NCI-H1930 (cell line): ENCODE measurements around the gene NNMT.

Source experiments
- DNase-seq, 2 experiments: peaks; one replicate each; lab custom pipeline; 2025; lab: John Stamatoyannopoulos, UW

Gene NNMT

DNA sequence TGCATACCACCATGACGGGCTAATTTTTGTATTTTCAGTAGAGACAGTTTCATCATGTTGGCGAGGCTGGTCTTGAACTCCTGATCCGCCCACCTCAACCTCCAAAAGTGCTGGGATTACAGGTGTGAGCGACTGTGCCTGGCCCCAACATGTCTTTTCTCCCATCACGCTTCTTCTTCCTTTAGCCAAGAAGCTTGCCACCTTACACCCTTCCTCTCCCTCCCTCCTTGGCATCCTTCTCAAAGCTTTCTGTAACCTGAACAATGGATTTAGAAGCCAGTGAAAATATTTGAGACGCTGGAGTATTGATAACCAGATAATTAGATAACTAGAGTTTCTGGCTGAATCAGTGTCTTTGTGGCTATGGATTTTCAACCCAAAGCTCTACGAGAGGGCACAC, 11.3 kb upstream of the NNMT start:
- no peak for DNase-seq

DNA sequence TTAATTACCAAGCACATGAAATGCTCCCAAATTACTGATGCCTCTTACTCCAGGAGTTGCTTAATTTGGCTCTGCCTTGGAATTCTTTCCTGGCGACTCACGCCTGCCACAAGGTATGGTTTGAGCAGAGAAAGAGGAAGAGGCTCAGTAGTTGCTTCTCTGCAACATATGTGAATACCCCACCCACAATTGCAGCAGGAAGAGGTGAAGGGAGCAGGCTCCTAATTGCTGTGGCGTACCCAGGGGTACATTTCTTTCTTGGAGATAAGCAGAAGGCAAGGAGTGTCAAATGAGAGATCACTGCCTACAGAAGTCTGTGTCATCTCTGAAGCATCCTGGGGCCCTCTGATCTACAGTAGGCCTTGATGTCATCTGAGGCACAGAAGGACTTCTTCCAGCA, 10.6 kb upstream of the NNMT start:
- no peak for DNase-seq

DNA sequence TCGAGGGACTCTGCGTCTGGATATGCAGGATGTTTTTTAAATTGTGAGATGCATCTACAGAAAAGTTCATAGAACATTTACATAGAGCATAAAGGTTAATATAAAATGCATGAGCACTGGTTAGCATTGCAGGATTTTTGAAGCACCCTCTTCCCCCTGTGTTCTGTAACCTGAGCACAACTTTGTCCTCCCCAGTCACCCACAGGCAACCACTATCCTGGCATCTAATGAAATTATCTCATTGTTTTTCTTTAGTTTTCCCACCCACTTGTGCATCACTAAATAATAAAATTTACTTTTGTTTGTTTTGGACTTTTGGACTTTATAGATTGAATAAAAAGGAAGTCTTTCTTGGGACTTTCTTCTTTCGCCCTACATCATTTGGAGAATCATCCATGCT, 10.0 kb upstream of the NNMT start:
- no peak for DNase-seq

DNA sequence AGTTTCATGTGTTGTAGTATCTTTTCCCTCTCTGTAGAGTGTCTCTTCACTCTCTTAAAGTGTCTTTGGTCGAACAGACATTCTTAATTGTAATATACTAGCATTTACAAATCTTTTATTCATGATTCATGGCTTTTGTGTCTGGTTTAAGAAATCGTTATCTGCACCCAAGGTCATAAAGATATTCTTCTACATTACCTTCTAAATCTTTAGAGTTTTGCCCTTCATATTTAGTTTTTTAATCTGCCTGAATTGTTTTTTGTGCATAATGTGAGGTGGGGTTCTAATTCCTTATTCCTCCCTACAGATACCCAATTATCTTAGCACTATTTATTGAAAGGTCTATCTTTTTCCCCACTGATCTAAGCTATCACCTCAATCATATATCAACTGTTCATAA, 9.0 kb upstream of the NNMT start:
- DNase-seq, result no peak

DNA sequence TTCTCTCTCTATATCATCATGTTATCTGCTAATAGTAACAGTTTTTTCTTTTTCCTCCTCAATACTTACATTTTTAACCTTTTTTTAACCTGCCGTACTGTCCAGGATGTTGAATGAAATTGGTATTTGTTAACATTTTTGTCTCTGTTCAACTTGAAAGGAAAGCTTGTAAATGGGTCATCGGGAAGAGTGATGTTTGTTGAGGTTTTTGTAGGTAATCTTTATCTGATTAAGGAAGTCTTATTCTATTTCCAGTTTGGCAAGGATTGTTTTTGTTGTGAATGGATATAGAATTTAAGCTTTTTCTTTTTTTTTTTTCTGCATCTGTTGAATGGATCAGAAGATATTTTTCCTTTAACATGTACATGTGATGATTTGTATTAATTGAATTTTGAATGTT, 8.1 kb upstream of the NNMT start:
- DNase-seq, result no peak

DNA sequence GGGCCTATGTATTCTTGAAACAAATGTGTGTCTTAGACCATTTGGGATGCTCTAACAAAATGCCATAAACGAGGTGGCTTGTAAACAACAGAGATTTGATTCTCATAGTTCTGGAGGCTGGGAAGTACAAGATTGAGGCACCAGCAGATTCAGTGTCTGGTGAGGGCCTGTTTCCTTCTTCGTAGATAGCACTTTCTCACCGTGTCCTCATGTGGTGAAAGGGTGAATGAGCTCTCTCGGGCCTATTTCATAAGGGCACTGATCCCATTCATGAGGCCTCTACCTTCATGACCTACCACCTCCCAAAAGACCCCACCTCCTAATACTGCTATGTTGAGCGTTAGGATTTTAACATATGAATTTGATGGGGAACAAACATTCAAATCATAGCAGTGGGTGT, 6.4 kb upstream of the NNMT start:
- no peak for DNase-seq

DNA sequence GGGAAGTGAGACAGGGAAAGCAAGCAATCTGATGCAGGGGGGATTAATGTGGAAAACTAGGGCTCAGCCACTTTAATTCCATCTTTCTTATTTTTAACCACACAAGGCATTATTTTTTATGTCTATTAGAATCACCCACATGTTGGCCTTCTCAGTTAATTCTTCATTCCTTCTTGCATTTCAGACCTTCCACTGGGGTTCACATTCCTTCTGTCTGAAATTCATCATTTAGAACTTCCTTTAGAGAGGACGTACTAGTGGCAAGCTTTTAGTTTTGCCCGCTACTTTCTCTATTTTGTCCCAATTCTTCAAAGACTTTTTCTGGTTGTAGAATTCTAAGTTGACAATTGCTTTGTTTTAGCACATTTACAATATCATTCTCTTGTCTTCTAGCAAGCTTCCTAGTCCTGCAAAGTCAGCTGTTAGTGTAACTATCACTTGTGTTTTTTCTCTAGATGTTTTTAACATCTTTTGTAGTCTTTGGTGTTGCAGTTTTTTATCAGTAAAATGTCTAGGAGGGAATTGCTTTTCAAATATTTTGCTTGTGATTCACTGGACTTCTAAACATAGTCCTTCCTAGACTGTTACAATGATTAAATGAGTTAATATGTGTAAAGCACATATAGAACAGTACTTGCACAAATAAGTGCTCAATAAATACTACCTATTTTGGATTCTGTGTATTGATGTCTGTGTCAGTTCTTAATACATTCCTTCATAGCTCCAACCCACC, 5.5 kb upstream of the NNMT start:
- no peak for DNase-seq

DNA sequence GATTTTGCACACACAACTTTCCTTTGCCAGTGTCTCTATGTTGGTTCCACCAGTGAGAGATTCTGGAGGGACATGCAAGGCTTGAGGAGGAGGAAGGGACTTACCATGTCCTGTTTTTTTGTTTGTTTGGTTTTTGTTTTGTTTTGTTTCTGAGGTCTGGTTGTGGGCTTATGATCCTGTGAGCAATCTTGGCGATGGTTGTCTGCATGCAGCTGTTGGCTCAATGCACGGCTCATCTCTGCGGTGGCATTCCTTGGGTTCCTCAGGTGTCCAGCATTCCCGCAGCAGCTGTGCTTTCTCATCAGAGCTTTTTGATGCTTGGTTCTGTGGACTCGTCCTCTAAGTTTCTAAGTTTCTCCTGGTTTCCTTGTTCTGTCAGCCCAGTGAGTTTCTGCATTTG, 4.8 kb upstream of the NNMT start:
- no peak for DNase-seq

DNA sequence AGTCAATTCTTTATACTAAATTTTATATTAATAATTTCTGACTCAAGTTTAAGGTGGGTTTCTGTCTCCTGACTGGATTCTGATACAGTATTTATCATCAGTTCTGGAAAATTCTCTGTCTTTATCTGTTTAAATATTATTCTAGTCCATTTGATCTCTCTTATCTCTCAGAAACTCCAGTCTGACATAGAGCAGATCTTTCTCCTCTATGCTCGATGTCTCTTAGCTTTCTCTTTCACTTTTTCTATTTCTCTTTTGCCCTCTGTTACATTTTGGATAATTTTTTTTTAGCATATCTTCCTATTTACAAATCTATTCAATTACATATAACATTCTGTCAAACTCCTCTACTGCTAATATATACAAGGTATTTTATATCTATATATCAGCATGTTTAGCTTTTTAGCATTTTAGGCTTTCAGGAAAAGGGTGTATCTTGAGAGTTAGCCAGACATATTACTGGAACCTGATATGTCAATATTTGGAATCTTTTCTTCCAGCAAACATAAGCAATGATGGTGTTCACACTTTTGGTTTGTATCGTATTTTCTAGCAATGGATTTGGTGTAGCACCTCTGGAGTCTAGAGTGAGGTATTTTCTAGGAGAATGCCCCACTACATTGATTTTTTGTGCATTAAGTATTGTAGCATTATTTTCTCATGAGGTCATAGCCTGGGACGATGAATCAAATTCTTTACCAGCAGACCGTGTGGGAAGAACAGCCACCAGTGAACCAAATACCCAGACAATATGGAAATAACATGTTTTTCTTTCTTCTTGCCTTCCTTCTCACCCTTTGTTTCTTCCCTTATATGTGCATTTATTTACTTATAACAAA, 4.1 kb upstream of the NNMT start:
- DNase-seq, result no peak

DNA sequence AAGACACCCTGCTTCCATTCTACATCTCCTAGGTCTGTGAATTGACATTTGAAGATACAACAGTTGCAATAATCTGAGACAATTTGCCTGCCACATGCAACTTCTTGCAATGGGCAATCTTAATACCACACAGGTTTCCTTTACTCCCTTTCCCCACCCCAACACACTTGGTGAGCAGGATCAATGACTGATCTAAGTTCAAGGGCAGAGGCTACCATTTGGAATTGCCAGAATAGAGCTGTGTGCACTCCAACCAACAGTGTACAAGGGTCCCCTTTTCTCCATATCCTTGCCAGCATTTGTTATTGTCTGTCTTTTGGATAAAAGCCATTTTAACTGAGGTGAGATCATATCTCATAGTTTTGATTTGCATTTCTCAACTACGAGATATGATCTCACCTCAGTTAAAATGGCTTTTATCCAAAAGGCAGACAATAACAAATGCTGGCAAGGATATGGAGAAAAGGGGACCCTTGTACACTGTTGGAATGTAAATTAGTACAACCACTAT, 2.9 kb upstream of the NNMT start:
- no peak for DNase-seq

DNA sequence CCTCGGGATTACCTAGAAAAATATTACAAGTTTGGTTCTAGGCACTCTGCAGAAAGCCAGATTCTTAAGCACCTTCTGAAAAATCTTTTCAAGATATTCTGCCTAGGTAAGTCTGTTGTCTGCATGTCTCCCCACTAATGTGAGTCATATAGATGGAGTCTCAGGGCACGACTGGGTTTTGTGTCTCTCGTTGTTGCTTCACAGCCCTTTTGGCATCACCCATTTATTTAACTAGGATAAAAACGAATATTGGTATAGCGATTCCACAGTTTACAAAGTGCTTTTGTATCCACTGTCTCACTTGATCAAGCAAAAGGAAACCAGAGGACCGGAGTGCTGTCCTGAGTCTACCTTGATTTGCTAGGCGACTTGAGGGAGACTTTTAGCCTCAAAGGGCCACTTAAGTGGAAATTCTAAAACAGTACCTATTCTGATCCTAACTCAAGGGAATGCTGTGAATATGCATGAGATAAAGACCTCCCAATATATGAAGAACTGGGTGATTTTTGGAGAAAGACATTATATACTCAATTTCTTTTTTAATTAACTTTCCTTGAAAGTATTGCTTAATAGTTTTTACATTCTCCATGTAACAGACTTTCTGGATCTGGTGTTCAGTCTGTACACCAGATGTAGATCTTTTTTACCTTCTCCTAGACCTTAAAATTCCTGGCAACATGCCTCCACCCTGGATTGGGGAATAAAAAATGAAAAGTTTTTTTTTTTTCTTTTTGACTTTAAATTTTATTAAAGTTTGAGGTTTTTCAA, 590 bp downstream of the NNMT start:
- DNase-seq, result no peak

DNA sequence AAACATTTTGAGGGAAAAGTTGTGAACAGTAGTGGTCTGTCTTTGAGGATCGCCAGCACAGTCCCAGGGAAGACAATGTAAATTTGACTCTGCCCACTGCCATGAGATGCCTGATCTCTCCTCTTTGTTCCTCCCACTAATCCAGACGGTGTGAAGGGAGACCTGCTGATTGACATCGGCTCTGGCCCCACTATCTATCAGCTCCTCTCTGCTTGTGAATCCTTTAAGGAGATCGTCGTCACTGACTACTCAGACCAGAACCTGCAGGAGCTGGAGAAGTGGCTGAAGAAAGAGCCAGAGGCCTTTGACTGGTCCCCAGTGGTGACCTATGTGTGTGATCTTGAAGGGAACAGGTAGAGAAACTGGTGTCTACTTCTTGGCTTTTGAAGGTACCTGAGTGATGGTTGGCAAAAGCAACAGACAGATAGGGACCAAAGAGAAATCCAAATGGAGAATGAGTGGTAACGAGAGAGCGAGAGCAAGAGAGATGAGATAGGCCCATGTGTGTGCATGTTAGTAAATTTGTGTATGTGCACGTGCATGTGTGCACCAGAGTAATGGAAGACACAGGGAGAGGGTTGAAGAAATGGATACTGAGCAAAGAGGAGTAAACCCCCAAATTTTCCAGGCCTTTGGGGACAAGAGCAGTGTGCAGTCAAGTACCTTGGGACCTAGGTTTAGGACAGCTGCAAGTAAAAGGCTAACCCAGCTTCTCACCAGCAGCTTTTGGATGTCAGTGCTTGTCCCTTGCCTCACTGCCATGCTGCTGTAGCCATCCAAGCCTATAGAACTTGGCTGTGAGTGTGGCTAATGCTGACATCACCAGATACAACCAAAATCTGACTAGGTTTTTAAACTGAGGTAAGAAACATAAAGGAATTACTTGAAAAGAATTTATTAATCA, 1.9 kb downstream of the NNMT start:
- no peak for DNase-seq

DNA sequence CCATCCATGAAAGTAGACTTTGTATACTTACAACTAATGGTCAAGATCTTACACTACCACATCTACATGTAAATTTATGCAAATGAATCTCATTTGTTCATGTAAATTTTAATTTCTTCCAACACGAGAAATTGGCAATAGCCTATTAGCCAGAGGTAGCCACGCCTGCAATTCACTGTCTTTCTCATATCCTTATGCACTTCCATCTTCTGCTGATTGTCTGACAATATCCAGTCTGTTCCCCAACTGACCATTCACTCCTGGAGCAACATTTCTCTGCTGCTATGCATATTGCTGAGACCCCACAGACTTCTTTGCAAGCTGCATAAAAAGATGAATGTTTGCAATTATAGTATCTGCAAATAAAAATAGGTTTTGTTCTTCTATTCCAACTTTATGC, 2.5 kb downstream of the NNMT start:
- DNase-seq, result no peak

DNA sequence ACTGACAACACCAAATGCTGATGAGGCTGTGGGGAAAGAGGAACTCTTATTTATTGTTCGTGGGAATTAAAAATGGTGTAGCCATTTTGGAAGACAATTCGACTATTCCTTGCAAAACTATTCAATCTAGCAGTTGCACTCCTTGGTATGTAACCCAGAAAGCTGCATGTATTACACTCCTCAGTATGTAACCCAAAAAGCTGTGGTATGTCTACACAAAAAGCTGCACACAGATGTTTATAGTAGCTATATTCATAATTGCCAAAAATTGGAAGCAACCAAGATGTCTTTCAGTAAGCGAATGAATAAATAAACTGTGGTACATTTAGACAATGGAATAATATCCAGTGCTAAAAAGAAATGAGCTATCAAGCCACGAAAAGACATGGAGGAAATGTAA, 4.9 kb downstream of the NNMT start:
- no peak for DNase-seq

DNA sequence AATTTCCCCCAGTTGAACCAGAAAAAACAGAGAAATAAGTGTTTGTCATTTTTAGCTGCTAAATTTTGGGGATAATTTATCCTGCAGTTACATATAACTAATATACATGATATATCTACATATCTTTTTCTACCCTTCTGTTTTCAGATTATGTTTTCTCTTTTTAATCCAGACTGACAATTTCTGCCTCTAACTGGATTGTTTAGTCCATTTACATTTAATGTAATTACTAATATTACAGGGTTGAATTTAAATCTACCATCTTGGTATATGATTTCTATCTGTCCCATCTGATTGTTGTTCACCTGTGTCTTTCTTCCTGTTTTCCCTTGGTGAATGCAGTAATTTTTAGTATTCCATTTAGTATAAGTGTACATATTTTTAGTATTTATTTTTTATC, 5.7 kb downstream of the NNMT start:
- no peak for DNase-seq

DNA sequence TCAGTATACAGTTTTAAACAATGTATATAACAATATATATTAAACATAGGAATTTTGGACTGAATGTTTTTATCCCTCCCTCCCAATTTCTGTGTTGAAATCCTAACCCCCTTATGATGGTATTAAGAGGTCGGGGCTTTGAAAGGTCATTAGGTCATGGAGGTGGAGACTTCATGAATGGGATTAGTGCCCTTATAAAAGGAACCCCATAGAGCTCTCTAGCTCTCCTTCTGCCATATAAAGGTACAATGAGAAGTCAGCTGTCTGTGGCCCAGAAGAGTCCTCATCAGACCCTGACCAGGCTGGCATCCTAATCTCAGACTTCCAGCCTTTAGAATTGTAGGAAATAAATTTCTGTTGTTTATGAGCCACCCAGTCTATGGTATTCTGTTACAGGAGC, 6.5 kb downstream of the NNMT start:
- DNase-seq, result no peak

DNA sequence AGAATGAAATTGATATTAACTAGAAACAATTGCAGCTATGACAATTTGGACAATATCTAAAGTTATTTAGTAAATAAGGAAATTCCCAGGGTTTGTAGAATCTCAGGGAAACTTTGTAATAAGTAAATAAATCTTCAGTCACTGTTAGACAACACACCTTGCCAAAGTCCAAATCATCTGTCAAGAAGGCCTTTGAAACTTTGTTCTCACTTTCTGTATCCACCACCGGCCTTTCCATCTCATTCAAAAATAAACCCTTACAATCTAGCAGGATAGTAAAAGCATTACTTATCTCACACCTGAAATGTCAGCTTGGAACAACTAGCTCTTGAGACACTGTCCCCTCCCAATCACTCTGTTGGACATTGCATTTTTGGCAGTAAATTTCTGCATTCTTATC, 7.9 kb downstream of the NNMT start:
- DNase-seq, result no peak

DNA sequence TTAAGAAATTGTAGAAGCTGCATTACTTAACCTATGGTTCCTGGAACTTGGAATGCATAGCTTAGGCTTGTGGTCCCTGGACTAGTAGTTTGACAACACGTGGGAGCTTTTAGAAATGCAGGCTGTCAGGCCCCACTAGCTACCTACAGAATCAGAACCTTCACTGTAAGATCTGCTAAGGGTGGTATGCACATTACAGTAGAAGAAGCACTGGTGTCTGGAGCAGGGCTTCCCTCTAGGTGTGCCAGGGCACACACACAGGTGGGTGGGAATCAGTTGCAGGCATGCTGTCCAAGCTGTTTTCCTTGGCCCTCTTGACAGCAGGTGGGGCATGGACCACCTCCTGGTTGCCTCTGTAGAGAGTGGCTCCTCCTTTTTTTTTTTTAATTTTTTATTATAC, 8.8 kb downstream of the NNMT start:
- DNase-seq, result no peak

DNA sequence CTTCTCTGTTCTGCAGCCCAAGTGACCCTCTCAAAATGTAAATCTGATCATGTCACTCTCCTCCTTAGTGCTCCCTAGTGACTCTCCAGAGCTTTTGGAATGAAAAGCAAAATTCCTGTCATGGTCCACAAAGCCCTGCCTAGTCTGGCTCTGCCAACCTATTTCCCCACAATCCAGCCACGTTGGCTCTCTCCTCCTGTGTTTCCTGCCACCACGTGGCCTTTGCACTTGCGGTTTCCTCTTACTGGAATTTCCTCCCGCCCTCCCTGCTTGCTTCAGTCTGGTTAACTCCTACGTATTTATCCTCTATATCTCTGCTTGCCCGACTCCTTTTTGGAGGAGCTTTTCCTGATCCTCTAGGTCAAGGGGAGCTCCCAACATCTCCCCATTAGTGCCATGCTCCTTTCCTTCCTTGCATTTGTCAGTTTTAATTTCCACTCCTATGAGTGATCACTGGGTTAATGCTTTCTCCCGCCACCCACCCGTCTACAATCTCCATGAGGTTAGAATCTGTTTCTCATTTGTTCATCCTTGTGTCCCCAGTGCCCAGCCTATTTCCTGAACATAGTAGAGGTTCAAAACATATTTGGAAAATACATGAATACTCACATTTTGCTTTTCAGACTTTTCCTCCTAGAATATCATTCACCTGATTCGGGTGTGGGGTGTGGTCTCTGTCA, 11.5 kb downstream of the NNMT start:
- DNase-seq, result no peak

DNA sequence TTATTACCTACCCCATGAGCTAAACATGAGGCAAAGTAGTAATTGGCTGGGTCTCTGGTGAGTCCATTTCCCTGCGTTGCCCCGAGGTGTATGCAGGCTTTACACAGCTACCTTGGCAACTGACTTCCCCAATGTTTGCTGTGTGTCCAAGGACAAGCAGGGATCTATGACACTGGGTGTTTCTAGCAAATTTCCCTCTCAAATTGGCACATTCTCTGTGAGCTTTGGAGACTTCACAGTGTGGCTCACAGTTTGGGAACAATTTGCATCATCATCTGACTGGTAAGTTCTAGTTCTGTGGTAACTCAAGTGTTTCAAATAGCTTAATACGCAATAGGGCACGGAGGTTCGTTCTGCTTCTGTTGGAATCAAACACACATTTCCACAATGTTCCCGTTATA, 12.5 kb downstream of the NNMT start:
- no peak for DNase-seq

DNA sequence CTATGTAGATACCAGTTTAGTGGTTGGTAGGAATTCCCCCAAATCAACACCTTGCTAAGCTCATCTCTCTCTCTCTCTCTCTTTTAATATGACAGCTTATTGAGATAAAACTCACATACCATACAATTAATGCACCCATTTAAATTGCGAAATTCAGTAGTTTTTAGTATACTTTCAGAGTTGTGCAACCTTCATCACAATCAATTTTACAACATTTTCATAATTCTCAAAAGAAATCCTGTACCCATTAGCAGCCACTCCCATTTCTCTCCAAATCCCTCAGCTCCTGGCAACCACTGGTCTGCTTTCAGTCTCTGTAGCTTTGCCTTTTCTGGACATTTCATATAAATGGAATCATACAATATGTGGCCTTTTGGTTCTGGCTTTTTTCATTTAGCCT, 13.3 kb downstream of the NNMT start:
- no peak for DNase-seq
